K562 (cell line): ENCODE data around the gene WT1. TPM values are rescaled to one million over a fixed set of nuclear protein-coding genes. Genes with fewer than 3 reads are reported as not detected.

ENCODE experiments used
- ATAC-seq: fragments of 200-7000 bp; cut with Tn5 transposase; 3 replicates; pipeline ENCODE4 v1.9.1; 2020; ENCODE audit warnings: moderate library complexity
- BruUV-seq: library from RNA; stranded (reverse); fragments of 400-500 nt; replicated peaks from 2 replicates; lab custom pipeline; 2021; lab: Mats Ljungman, UMichigan
- CTCF ChIA-PET: fragments of 300-600 bp; formaldehyde crosslinking; extraction: SDS; loops from one replicate; lab custom pipeline; 2021; ENCODE audit warnings: low intra/inter-chr PET ratio; lab: Yijun Ruan, JAX
- POLR2A ChIA-PET: fragments of 300-600, 350-650 bp; sonication (Branson Sonifier 250); formaldehyde crosslinking; extraction: SDS; loops from one replicate; lab custom pipeline; 2021; ENCODE audit warnings: antibody characterized with exemption, inconsistent platforms; lab: Yijun Ruan, JAX
- DNase-seq, 4 experiments: peaks; one replicate each; pipeline versions ENCODE4 v3.0.0 to v3.0.0-alpha.2; 2011 to 2018; ENCODE audit warnings: low spot score in 3 of 4, mixed read lengths in 3 of 4; ENCODE audit errors: extremely low read depth in 1 of 4
- FAIRE-seq: peaks from 2 replicates; lab custom pipeline; 2011; peaks lifted over from hg19 to GRCh38; lab: Jason Lieb, UNC
- H2AFZ ChIP-seq: 2 replicates; pipeline ENCODE4 v1.6.0; 2011; ENCODE audit warnings: low read depth, low read length, control low read depth, inconsistent platforms
- H3K27ac ChIP-seq: fragments of 200-600 bp; 3 replicates; pipeline ENCODE4 v1.8.0; 2011; ENCODE audit warnings: low read depth, mild to moderate bottlenecking, control low read depth, inconsistent platforms, low read length, moderate library complexity, mixed read lengths; ENCODE audit errors: extremely low read depth
- H3K27me3 ChIP-seq, 2 experiments: fragments of 300-600 bp in 1 of 2; 2 replicates in 1 of 2; 3 replicates in 1 of 2; pipeline versions ENCODE4 v1.6.0 to v1.8.0; 2011; ENCODE audit warnings: inconsistent platforms in 2 of 2, low read length in 2 of 2, mild to moderate bottlenecking in 1 of 2, mixed read lengths in 1 of 2, moderate library complexity in 1 of 2; ENCODE audit not compliant: control insufficient read depth in 2 of 2, insufficient read depth in 2 of 2
- H3K36me3 ChIP-seq: fragments of 300-600 bp; 3 replicates; pipeline ENCODE4 v1.8.0; 2011; ENCODE audit warnings: mild to moderate bottlenecking, low read length, inconsistent platforms; ENCODE audit not compliant: control insufficient read depth, insufficient read depth
- H3K4me1 ChIP-seq, 2 experiments: fragments of 200-600 bp in 1 of 2; replicated peaks in 1 of 2; 2 replicates in 1 of 2; 3 replicates in 1 of 2; pipeline versions ENCODE4 v1.5.1 to v1.8.0; 2011; ENCODE audit warnings: inconsistent platforms in 2 of 2, low read length in 2 of 2, mild to moderate bottlenecking in 1 of 2, mixed read lengths in 1 of 2, moderate library complexity in 1 of 2; ENCODE audit not compliant: control insufficient read depth in 2 of 2, insufficient read depth in 2 of 2
- H3K4me2 ChIP-seq: 2 replicates; pipeline ENCODE4 v1.6.1; 2011; ENCODE audit warnings: low read length, control low read depth, inconsistent platforms, mixed read lengths; ENCODE audit not compliant: insufficient read depth
- H3K4me3 ChIP-seq: fragments of 200-600 bp; sonication (generic), shearing (Covaris generic); 2 replicates; pipeline ENCODE4 v1.5.1; 2016; ENCODE audit warnings: control low read depth, inconsistent platforms
- H3K79me2 ChIP-seq: fragments of 200-600 bp; 3 replicates; pipeline ENCODE4 v1.8.0; 2011; ENCODE audit warnings: low read length, inconsistent platforms; ENCODE audit not compliant: control insufficient read depth, insufficient read depth
- H3K9ac ChIP-seq, 2 experiments: 2 replicates each; pipeline versions ENCODE4 v1.6.0 to v1.6.1; 2011; ENCODE audit warnings: low read depth in 2 of 2, low read length in 2 of 2, control low read depth in 1 of 2, inconsistent platforms in 1 of 2, mild to moderate bottlenecking in 1 of 2, mixed read lengths in 1 of 2; ENCODE audit not compliant: insufficient read depth in 1 of 2
- H3K9me1 ChIP-seq: one replicate; pipeline ENCODE4 v1.6.0; 2011; ENCODE audit warnings: inconsistent platforms, mild to moderate bottlenecking, low read length, moderate library complexity; ENCODE audit not compliant: control insufficient read depth, insufficient read depth
- H3K9me3 ChIP-seq: replicated peaks from 2 replicates; pipeline ENCODE4 v1.5.1; 2011; ENCODE audit warnings: low read depth, low read length, inconsistent platforms; ENCODE audit not compliant: control insufficient read depth, insufficient read depth
- H4K20me1 ChIP-seq: replicated peaks from 2 replicates; pipeline ENCODE4 v1.6.1; 2011; ENCODE audit warnings: low read length, inconsistent platforms, mixed read lengths; ENCODE audit not compliant: control insufficient read depth, insufficient read depth
- ARID1B ChIP-seq: fragments of 450-650 bp; IDR thresholded peaks from 2 replicates; pipeline ENCODE4 v1.6.1; 2016; ENCODE audit warnings: antibody characterized with exemption, mild to moderate bottlenecking, inconsistent platforms
- CBFA2T2 ChIP-seq: fragments of 450-650 bp; conservative IDR thresholded peaks from 2 replicates; pipeline ENCODE4 v1.6.1; 2017; ENCODE audit warnings: mild to moderate bottlenecking
- CBFA2T3 ChIP-seq: fragments of 450-650 bp; IDR thresholded peaks from 2 replicates; pipeline ENCODE4 v1.6.1; 2017
- HOXB6 ChIP-seq: fragments of 250-450 bp; sonication (Bioruptor Pico); IDR thresholded peaks from 2 replicates; pipeline ENCODE4 v1.5.1; 2022; ENCODE audit warnings: mild to moderate bottlenecking, borderline replicate concordance
- KLF6 ChIP-seq: fragments of 250-450 bp; sonication (Bioruptor Pico); IDR thresholded peaks from 2 replicates; pipeline ENCODE4 v1.4.0; 2020; ENCODE audit warnings: mild to moderate bottlenecking, moderate library complexity, borderline replicate concordance
- NFIC ChIP-seq: fragments of 450-650 bp; IDR thresholded peaks from 2 replicates; pipeline ENCODE4 v1.6.1; 2017; ENCODE audit warnings: mild to moderate bottlenecking, inconsistent platforms
- TAL1 ChIP-seq: fragments of 450-650 bp; IDR thresholded peaks from 2 replicates; pipeline ENCODE4 v1.6.1; 2016; ENCODE audit warnings: mild to moderate bottlenecking
- TGIF2 ChIP-seq: sonication (generic); formaldehyde crosslinking; IDR thresholded peaks from 2 replicates; pipeline ENCODE4 v1.8.1; 2022; ENCODE audit warnings: mild to moderate bottlenecking, missing genetic modification reagents, moderate library complexity
- ZFP30 ChIP-seq: fragments of 250-450 bp; sonication (Bioruptor Pico); IDR thresholded peaks from 2 replicates; pipeline ENCODE4 v1.8.0; 2022; ENCODE audit warnings: moderate library complexity, mild to moderate bottlenecking, inconsistent platforms, borderline replicate concordance
- whole genome bisulfite sequencing: fragments of 100-300 bp; shearing (Covaris generic); methylation state at CpG from one replicate; pipeline ENCODE4 v1.1.6; 2016; ENCODE audit warnings: low coverage, mixed read lengths; ENCODE audit not compliant: insufficient coverage; ENCODE audit errors: missing lambda C conversion rate; 5-methylcytosine and 5-hydroxymethylcytosine counted together
- in situ Hi-C: fragments of 300-500 bp; cut with MboI; formaldehyde crosslinking; loops from 4 replicates; pipeline ENCODE4 v1.15.0; 2018; ENCODE audit warnings: inconsistent platforms, mixed read lengths
- intact Hi-C: fragments of 100-400 bp; cut with micrococcal nuclease; formaldehyde crosslinking; loops from 2 replicates; pipeline ENCODE4 v1.14.2; 2022
- polyA plus RNA-seq, 8 experiments: library from polyadenylated mRNA; depleted of rRNA in 4 of 8; stranded (reverse) in 5 of 8; unstranded in 3 of 8; fragments of >200 nt; fragmentation: Nextera tagmentation in 2 of 8; fragmentation: Illumina TruSeq in 1 of 8; extraction: Ambion mirVana in 2 of 8; extraction: Trizol in 1 of 8; gene quantifications; 2 replicates each; pipeline versions ENCODE4 v1.2.1 to v1.2.3, GENCODE V29; 2011 to 2014; ENCODE audit warnings: inconsistent platforms in 1 of 8, missing spikeins in 1 of 8
- total RNA-seq, 7 experiments: library from RNA; depleted of rRNA in 6 of 7; stranded (reverse); fragments of >200 nt in 6 of 7; fragmentation: Illumina TruSeq in 2 of 7; extraction: Trizol in 2 of 7; gene quantifications; 2 replicates each; pipeline versions ENCODE4 v1.2.1 to v1.2.3, GENCODE V29; 2011 to 2021; ENCODE audit warnings: low replicate concordance in 1 of 7
- TF ChIP-seq, protein P1 (sequence below): fragments of 450-650 bp; formaldehyde crosslinking; IDR thresholded peaks from 2 replicates; pipeline ENCODE4 v1.4.0; 2020; ENCODE audit warnings: mild to moderate bottlenecking, moderate library complexity
- TF ChIP-seq, protein P2 (sequence below): fragments of 250-450 bp; sonication (Bioruptor Pico); IDR thresholded peaks from 2 replicates; pipeline ENCODE4 v1.4.0; 2020; ENCODE audit warnings: mild to moderate bottlenecking, moderate library complexity
- TF ChIP-seq, protein P3 (sequence below): fragments of 450-650 bp; IDR thresholded peaks from 2 replicates; pipeline ENCODE4 v1.6.1; 2016; ENCODE audit warnings: low read depth

WT1 gene
- total and polyA plus RNA-seq, 9 of the 15 experiments (the other 6 are each of a cell fraction or from before 2014, with no cell fraction given) = 7.1 to 33.8 (median 19.4) TPM

DNA sequence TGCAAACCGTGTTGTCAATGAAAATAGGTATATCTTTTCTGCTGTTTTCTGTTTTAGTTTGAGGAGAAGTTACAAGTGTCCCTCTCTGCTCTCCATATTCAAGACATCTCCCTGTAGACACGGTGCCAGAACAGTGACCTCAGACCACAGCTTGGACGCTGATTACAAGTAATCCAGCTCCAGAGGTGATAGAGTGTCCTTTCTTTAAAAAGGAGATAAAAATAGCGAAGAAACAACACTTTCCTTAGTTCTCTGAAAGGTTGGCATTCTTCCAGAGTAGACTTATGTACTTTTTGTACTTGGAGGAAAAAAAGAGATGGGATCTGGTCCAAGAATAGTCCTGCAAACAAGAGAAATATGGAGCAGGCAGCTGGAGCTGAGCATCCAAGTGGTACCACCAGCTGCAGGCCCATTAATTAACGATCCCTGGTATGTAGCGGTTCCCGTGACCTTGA, 43.0 kb upstream of the WT1 start:
- FAIRE-seq (peak; percentile 26), DNase-seq (peak in 1 of 4 experiments; percentile 44), ATAC-seq (peak; percentile 50; the same call in 2 of the 3 replicates)
- H3K27ac ChIP-seq = no peak overlapping the region
- ChIA-PET CTCF (interaction anchor here (0.7 kb wide), 1 partner anchor 71 kb away, joined by 3 read pairs; no protein-coding TSS in a partner anchor), POLR2A (interaction anchor here (0.7 to 1.4 kb wide), 4 partner anchors 9 to 86 kb away, joined by 3 to 6 read pairs (median 3); no protein-coding TSS in a partner anchor)
- no peaks in the 10 kb centered on the region for H3K36me3 ChIP-seq
- H4K20me1 ChIP-seq = no peaks in the 10 kb centered on the region
- peaks cover 0 to 14% of the 10 kb centered on the region in 2 experiments; a peak in 3 of 5 replicates for H3K27me3 ChIP-seq
- no peak overlapping the region for H3K9ac ChIP-seq
- H3K4me3 ChIP-seq = no peak overlapping the region
- peaks cover 6 to 13% of the 10 kb centered on the region in 2 experiments for H3K4me1 ChIP-seq
- in situ Hi-C loops (no loop called here), intact Hi-C loops (no loop called here)
- H3K4me2 ChIP-seq = peak overlapping the region; percentile 20; the same call in 1 of the 2 replicates
- H2AFZ ChIP-seq = no peak overlapping the region
- BruUV-seq = no TSS peak
- no peaks in the 10 kb centered on the region for H3K79me2 ChIP-seq
- H3K9me3 ChIP-seq = no peaks in the 10 kb centered on the region; the same call in 1 of the 2 replicates
- 2% methylated on average over 7 of the region's 7 CpGs for WGBS
- no peaks in the 10 kb centered on the region for H3K9me1 ChIP-seq
- TF ChIP-seq NFIC (peak; percentile 73), ZFP30 (CRISPR knock-in tag) (no peak), CBFA2T2 (0 out of 2 replicates have a peak, but pooled peaks have one; percentile 16), KLF6 (CRISPR knock-in tag) (no peak), TGIF2 (CRISPR knock-in tag) (no peak), TAL1 (peak; percentile 33; the same call in 1 of the 2 replicates), HOXB6 (CRISPR knock-in tag) (no peak), CBFA2T3 (peak; percentile 54), ARID1B (0 out of 2 replicates have a peak, but pooled peaks have one; percentile 32)
- TF ChIP-seq, protein P1, sequence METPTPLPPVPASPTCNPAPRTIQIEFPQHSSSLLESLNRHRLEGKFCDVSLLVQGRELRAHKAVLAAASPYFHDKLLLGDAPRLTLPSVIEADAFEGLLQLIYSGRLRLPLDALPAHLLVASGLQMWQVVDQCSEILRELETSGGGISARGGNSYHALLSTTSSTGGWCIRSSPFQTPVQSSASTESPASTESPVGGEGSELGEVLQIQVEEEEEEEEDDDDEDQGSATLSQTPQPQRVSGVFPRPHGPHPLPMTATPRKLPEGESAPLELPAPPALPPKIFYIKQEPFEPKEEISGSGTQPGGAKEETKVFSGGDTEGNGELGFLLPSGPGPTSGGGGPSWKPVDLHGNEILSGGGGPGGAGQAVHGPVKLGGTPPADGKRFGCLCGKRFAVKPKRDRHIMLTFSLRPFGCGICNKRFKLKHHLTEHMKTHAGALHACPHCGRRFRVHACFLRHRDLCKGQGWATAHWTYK (CRISPR knock-in tag) = no peak
- TF ChIP-seq, protein P2, sequence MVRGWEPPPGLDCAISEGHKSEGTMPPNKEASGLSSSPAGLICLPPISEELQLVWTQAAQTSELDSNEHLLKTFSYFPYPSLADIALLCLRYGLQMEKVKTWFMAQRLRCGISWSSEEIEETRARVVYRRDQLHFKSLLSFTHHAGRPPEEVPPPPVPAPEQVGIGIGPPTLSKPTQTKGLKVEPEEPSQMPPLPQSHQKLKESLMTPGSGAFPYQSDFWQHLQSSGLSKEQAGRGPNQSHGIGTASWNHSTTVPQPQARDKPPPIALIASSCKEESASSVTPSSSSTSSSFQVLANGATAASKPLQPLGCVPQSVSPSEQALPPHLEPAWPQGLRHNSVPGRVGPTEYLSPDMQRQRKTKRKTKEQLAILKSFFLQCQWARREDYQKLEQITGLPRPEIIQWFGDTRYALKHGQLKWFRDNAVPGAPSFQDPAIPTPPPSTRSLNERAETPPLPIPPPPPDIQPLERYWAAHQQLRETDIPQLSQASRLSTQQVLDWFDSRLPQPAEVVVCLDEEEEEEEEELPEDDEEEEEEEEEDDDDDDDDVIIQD (CRISPR knock-in tag) = no peak
- TF ChIP-seq, protein P3, sequence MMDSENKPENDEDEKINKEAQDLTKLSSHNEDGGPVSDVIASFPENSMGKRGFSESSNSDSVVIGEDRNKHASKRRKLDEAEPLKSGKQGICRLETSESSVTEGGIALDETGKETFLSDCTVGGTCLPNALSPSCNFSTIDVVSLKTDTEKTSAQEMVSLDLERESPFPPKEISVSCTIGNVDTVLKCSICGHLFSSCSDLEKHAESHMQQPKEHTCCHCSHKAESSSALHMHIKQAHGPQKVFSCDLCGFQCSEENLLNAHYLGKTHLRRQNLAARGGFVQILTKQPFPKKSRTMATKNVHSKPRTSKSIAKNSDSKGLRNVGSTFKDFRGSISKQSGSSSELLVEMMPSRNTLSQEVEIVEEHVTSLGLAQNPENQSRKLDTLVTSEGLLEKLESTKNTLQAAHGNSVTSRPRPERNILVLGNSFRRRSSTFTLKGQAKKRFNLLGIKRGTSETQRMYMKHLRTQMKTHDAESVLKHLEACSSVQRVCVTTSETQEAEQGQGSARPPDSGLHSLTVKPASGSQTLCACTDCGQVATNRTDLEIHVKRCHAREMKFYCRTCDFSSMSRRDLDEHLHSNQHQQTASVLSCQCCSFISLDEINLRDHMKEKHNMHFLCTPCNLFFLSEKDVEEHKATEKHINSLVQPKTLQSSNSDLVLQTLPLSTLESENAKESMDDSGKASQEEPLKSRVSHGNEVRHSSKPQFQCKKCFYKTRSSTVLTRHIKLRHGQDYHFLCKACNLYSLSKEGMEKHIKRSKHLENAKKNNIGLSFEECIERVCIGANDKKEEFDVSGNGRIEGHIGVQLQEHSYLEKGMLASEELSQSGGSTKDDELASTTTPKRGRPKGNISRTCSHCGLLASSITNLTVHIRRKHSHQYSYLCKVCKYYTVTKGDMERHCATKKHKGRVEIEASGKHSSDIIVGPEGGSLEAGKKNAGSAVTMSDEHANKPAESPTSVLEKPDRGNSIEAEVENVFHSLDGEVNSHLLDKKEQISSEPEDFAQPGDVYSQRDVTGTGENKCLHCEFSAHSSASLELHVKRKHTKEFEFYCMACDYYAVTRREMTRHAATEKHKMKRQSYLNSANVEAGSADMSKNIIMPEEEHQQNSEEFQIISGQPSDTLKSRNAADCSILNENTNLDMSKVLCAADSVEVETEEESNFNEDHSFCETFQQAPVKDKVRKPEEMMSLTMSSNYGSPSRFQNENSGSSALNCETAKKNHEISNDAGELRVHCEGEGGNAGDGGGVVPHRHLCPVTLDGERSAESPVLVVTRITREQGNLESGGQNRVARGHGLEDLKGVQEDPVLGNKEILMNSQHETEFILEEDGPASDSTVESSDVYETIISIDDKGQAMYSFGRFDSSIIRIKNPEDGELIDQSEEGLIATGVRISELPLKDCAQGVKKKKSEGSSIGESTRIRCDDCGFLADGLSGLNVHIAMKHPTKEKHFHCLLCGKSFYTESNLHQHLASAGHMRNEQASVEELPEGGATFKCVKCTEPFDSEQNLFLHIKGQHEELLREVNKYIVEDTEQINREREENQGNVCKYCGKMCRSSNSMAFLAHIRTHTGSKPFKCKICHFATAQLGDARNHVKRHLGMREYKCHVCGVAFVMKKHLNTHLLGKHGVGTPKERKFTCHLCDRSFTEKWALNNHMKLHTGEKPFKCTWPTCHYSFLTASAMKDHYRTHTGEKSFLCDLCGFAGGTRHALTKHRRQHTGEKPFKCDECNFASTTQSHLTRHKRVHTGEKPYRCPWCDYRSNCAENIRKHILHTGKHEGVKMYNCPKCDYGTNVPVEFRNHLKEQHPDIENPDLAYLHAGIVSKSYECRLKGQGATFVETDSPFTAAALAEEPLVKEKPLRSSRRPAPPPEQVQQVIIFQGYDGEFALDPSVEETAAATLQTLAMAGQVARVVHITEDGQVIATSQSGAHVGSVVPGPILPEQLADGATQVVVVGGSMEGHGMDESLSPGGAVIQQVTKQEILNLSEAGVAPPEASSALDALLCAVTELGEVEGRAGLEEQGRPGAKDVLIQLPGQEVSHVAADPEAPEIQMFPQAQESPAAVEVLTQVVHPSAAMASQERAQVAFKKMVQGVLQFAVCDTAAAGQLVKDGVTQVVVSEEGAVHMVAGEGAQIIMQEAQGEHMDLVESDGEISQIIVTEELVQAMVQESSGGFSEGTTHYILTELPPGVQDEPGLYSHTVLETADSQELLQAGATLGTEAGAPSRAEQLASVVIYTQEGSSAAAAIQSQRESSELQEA = peak; percentile 53; the same call in 1 of the 2 replicates
